CD8-positive, alpha-beta memory T cell (primary cell): ENCODE measurements around the gene TMEM140. TPM values are rescaled to one million over a fixed set of nuclear protein-coding genes. Genes with fewer than 3 reads are reported as not detected.
"Not testable (repeated sequence)": the region's sequence is repeated elsewhere in the genome, so short reads cannot be mapped to it uniquely, and the experiment has no call there.

Source experiments
- CTCF ChIA-PET: fragments of 350-600 bp; sonication (Branson Sonifier 250); formaldehyde crosslinking; loops from one replicate; lab custom pipeline; 2021; ENCODE audit warnings: antibody characterized with exemption; lab: Charles Lee
- POLR2A ChIA-PET: fragments of 350-600 bp; sonication (Branson Sonifier 250); formaldehyde crosslinking; loops from one replicate; lab custom pipeline; 2021; ENCODE audit warnings: antibody characterized with exemption; lab: Charles Lee
- DNase-seq, 5 donors: peaks; one replicate each; pipeline versions ENCODE4 v3.0.0 to v3.0.0-alpha.2; 2020 to 2022; ENCODE audit warnings: mixed read lengths in 1 of 5
- H3K27ac ChIP-seq: one replicate; pipeline ENCODE4 v1.7.0; 2013; ENCODE audit warnings: low read depth, mild to moderate bottlenecking, low read length, moderate library complexity
- H3K27me3 ChIP-seq: 2 replicates; pipeline ENCODE4 v1.7.0; 2013; ENCODE audit warnings: low read length, mild to moderate bottlenecking; ENCODE audit not compliant: insufficient read depth, poor library complexity, severe bottlenecking
- H3K36me3 ChIP-seq: 2 replicates; pipeline ENCODE4 v1.7.0; 2013; ENCODE audit warnings: mild to moderate bottlenecking, low read length, moderate library complexity; ENCODE audit not compliant: insufficient read depth
- H3K4me1 ChIP-seq: 2 replicates; pipeline ENCODE4 v1.7.0; 2013; ENCODE audit warnings: mild to moderate bottlenecking, low read length, moderate library complexity; ENCODE audit not compliant: insufficient read depth
- H3K4me3 ChIP-seq: 2 replicates; pipeline ENCODE4 v1.7.0; 2013; ENCODE audit warnings: mild to moderate bottlenecking, low read length
- H3K9me3 ChIP-seq: 2 replicates; pipeline ENCODE4 v1.7.0; 2013; ENCODE audit warnings: mild to moderate bottlenecking, low read length
- H3K27ac Mint-ChIP-seq, 8 donors: one replicate each; pipeline ENCODE4 v1.8.0; 2020 to 2021; ENCODE audit warnings: mixed read lengths in 8 of 8, mild to moderate bottlenecking in 6 of 8, inconsistent platforms in 3 of 8, moderate library complexity in 3 of 8
- H3K27me3 Mint-ChIP-seq, 2 donors: one replicate each; pipeline ENCODE4 v1.8.0; 2020 to 2021; ENCODE audit warnings: mixed read lengths in 2 of 2, mild to moderate bottlenecking in 1 of 2, moderate library complexity in 1 of 2
- H3K36me3 Mint-ChIP-seq, 3 donors: one replicate each; pipeline ENCODE4 v1.8.0; 2020 to 2021; ENCODE audit warnings: mixed read lengths in 3 of 3, inconsistent platforms in 1 of 3, mild to moderate bottlenecking in 1 of 3
- H3K4me1 Mint-ChIP-seq, 3 donors: one replicate each; pipeline ENCODE4 v1.8.0; 2020 to 2021; ENCODE audit warnings: mixed read lengths in 3 of 3, inconsistent platforms in 1 of 3, mild to moderate bottlenecking in 1 of 3
- H3K4me3 Mint-ChIP-seq, 7 donors: one replicate each; pipeline ENCODE4 v1.8.0; 2020 to 2021; ENCODE audit warnings: mixed read lengths in 7 of 7, mild to moderate bottlenecking in 6 of 7, moderate library complexity in 4 of 7, inconsistent platforms in 2 of 7
- H3K9me3 Mint-ChIP-seq, 5 donors: one replicate each; pipeline ENCODE4 v1.8.0; 2020 to 2022; ENCODE audit warnings: mixed read lengths in 5 of 5, mild to moderate bottlenecking in 3 of 5, moderate library complexity in 2 of 5, inconsistent platforms in 1 of 5
- polyA plus RNA-seq: library from polyadenylated mRNA; unstranded; fragments of 300-500 nt; fragmentation: Illumina TruSeq; gene quantifications from one replicate; pipeline ENCODE4 v1.2.3, GENCODE V29; 2021
- total RNA-seq, 2 experiments: library from RNA; stranded (reverse); gene quantifications; one replicate each; pipeline ENCODE4 v1.2.3, GENCODE V29; 2021

TMEM140 gene
- total and polyA plus RNA-seq, 3 experiments from 2014 or later, result 6.6 to 34.4 (median 7.0) TPM

- ChIA-PET POLR2A (interaction anchor here (0.7 to 2.6 kb wide), 5 partner anchors 41 to 565 kb away, joined by 3 to 14 read pairs (median 5); partner anchors contain the start of genes AGBL3, CYREN and TMEM140), CTCF (interaction anchor here (0.8 to 3.6 kb wide), 9 partner anchors 9 to 224 kb away, joined by 3 to 15 read pairs (median 4); partner anchors contain the start of genes CYREN and TMEM140)
- no peaks in the 10 kb centered on the region for H3K27me3 Mint-ChIP-seq
- H3K4me1 Mint-ChIP-seq, result peaks cover 26 to 48% (median 33%) of the 10 kb centered on the region in 3 donors
- Histone ChIP-seq H3K9me3 (no peaks in the 10 kb centered on the region), H3K27me3 (no peaks in the 10 kb centered on the region), H3K4me3 (peak within 1 kb of the TSS; percentile 80), H3K4me1 (peaks cover 15% of the 10 kb centered on the region), H3K36me3 (no peaks in the 10 kb centered on the region), H3K27ac (peak within 1 kb of the TSS; percentile 86)
- H3K36me3 Mint-ChIP-seq, result peaks cover 0 to 21% (median 3%) of the 10 kb centered on the region in 3 donors
- H3K4me3 Mint-ChIP-seq, result peak within 1 kb of the TSS; percentile 90 to 97 (median 95)
- DNase-seq, result peak; percentile 88 to 98 (median 96)
- H3K27ac Mint-ChIP-seq, result peak within 1 kb of the TSS; percentile 86 to 99 (median 99)
- H3K9me3 Mint-ChIP-seq, result no peaks in the 10 kb centered on the region
Observed at GRCh38 chr7:135211179-135211945, 63.5 kb downstream of the TMEM140 start, which contains the start of gene WDR91. Gene WDR91 (minus strand): TSS chr7:135211526. CDS start chr7:135211502, 24 bp downstream.

- not testable (repeated sequence) for H3K9me3 ChIP-seq, H3K9me3 Mint-ChIP-seq, H3K27me3 Mint-ChIP-seq, H3K36me3 ChIP-seq, DNase-seq, H3K27me3 ChIP-seq
- CTCF ChIA-PET, result interaction anchor here (0.7 to 3.6 kb wide), 6 partner anchors 10 to 225 kb away, joined by 3 to 15 read pairs (median 5); partner anchors contain the start of genes CYREN and TMEM140
- peak overlapping the region; percentile 86 to 98 (median 94) for H3K27ac Mint-ChIP-seq
- H3K4me3 ChIP-seq, result peak overlapping the region; percentile 80
- POLR2A ChIA-PET, result interaction anchor here (1.2 to 2.6 kb wide), 4 partner anchors 42 to 226 kb away, joined by 3 to 14 read pairs (median 7); partner anchors contain the start of genes AGBL3, CYREN and TMEM140
- H3K4me1 Mint-ChIP-seq, result peaks cover 24 to 45% (median 31%) of the 10 kb centered on the region in 3 donors
- H3K27ac ChIP-seq, result peak overlapping the region; percentile 49
- H3K36me3 Mint-ChIP-seq, result peaks cover 0 to 18% (median 2%) of the 10 kb centered on the region in 3 donors
- peaks cover 15% of the 10 kb centered on the region for H3K4me1 ChIP-seq
- H3K4me3 Mint-ChIP-seq, result peak overlapping the region; percentile 90 to 97 (median 95)
Observed at GRCh38 chr7:135211946-135212685, 64.2 kb downstream of the TMEM140 start.

- no peak for DNase-seq
- H3K4me3 Mint-ChIP-seq, result peak overlapping the region in 2 of 7 donors; percentile 23 to 66
- H3K9me3 ChIP-seq, result no peaks in the 10 kb centered on the region
- no peaks in the 10 kb centered on the region for H3K27me3 ChIP-seq
- peaks cover 0 to 7% (median 0%) of the 10 kb centered on the region in 3 donors for H3K36me3 Mint-ChIP-seq
- peaks cover 13 to 28% (median 14%) of the 10 kb centered on the region in 3 donors for H3K4me1 Mint-ChIP-seq
- peaks cover 6% of the 10 kb centered on the region for H3K4me1 ChIP-seq
- H3K27me3 Mint-ChIP-seq, result peaks cover 4% of the 10 kb centered on the region in 2 donors
- ChIA-PET CTCF (interaction anchor here (0.9 kb wide), 1 partner anchor 227 kb away, joined by 3 read pairs; the partner anchor contains the start of gene AGBL3), POLR2A (no interaction called here)
- no peaks in the 10 kb centered on the region for H3K9me3 Mint-ChIP-seq
- H3K4me3 ChIP-seq, result no peak overlapping the region
- H3K27ac Mint-ChIP-seq, result peak overlapping the region in 3 of 8 donors; percentile 16 to 46 (median 20)
- no peaks in the 10 kb centered on the region for H3K36me3 ChIP-seq
- H3K27ac ChIP-seq, result no peak overlapping the region
Observed at GRCh38 chr7:135213831-135214230, 66.0 kb downstream of the TMEM140 start.

GRCh38 chr7:135215180-135215579, 67.3 kb downstream of the TMEM140 start:
- Histone ChIP-seq H3K4me3 (no peak overlapping the region), H3K9me3 (no peaks in the 10 kb centered on the region), H3K4me1 (peaks cover 5% of the 10 kb centered on the region), H3K27ac (no peak overlapping the region), H3K36me3 (no peaks in the 10 kb centered on the region), H3K27me3 (no peaks in the 10 kb centered on the region)
- no peak overlapping the region for H3K27ac Mint-ChIP-seq
- ChIA-PET CTCF (no interaction called here), POLR2A (no interaction called here)
- no peaks in the 10 kb centered on the region for H3K9me3 Mint-ChIP-seq
- no peak for DNase-seq
- peak overlapping the region in 1 of 7 donors; percentile 34 for H3K4me3 Mint-ChIP-seq
- peaks cover 4 to 6% of the 10 kb centered on the region in 2 donors for H3K27me3 Mint-ChIP-seq
- H3K4me1 Mint-ChIP-seq, result peaks cover 11 to 15% (median 12%) of the 10 kb centered on the region in 3 donors
- H3K36me3 Mint-ChIP-seq, result peaks cover 0 to 7% (median 0%) of the 10 kb centered on the region in 3 donors

GRCh38 chr7:135215698-135216097, 67.8 kb downstream of the TMEM140 start:
- H3K27ac ChIP-seq, result no peak overlapping the region
- POLR2A ChIA-PET, result no interaction called here
- H3K9me3 Mint-ChIP-seq, result no peaks in the 10 kb centered on the region

More at GRCh38 chr7:135215698-135216097, 67.8 kb downstream of the TMEM140 start:
- Histone ChIP-seq H3K9me3 (no peaks in the 10 kb centered on the region), H3K27me3 (no peaks in the 10 kb centered on the region), H3K4me3 (no peak overlapping the region), H3K36me3 (no peaks in the 10 kb centered on the region), H3K4me1 (no peaks in the 10 kb centered on the region)
- no peak for DNase-seq
- peak overlapping the region in 1 of 7 donors; percentile 34 for H3K4me3 Mint-ChIP-seq
- peaks cover 4 to 11% of the 10 kb centered on the region in 2 donors for H3K27me3 Mint-ChIP-seq
- H3K36me3 Mint-ChIP-seq, result peaks cover 0 to 5% (median 3%) of the 10 kb centered on the region in 3 donors
- CTCF ChIA-PET, result no interaction called here
- peaks cover 7 to 9% (median 7%) of the 10 kb centered on the region in 3 donors for H3K4me1 Mint-ChIP-seq
- no peak overlapping the region for H3K27ac Mint-ChIP-seq

Other genes starting within 250 kb of the TMEM140 start
- 1 to 10 TPM; 2.5 to 3.2 TPM for gene AGBL3, start 161.6 kb upstream of the TMEM140 start, total RNA-seq
- 0.10 TPM for gene AGBL3, start 161.6 kb upstream of the TMEM140 start, polyA plus RNA-seq
- 10 to 100 TPM; 77.2 to 79.9 TPM for gene CYREN, start 22.6 kb downstream of the TMEM140 start, total RNA-seq
- 45.4 TPM for gene CYREN, start 22.6 kb downstream of the TMEM140 start, polyA plus RNA-seq
- 10 to 100 TPM; 25.1 to 27.7 TPM for gene WDR91, start 63.5 kb downstream of the TMEM140 start, total RNA-seq
- gene WDR91, start 63.5 kb downstream of the TMEM140 start, polyA plus RNA-seq, result 5.7 TPM
- not detected for gene STRA8, start 85.8 kb downstream of the TMEM140 start, total RNA-seq
- gene STRA8, start 85.8 kb downstream of the TMEM140 start, polyA plus RNA-seq, result not detected